ENCODE measurements around the gene DFFB. TPM values are rescaled to one million over a fixed set of nuclear protein-coding genes. Genes with fewer than 3 reads are reported as not detected.

DFFB gene
- total and polyA plus RNA-seq, 2 donors (not counting 3 experiments of a cell fraction or from before 2014, with no cell fraction given): 11.7 to 11.8 TPM

GRCh38 chr1:3817138-3817740 lies 40.0 kb upstream of the DFFB start:
- CTCF ChIA-PET: no interaction called here
- intact Hi-C loops (cut with micrococcal nuclease): no loop called here

More at GRCh38 chr1:3817138-3817740, 40.0 kb upstream of the DFFB start:
- Histone ChIP-seq H3K4me2 (ENCODE audit: insufficient read depth, low read length) (no peak overlapping the region), H3K4me1 (ENCODE audit: control insufficient read depth, extremely low read depth, insufficient read depth, low read length) (no peaks in the 10 kb centered on the region), H3K27me3 (ENCODE audit: control insufficient read depth in 2 of 2, insufficient read depth in 2 of 2, low read length in 2 of 2) (no peaks in the 10 kb centered on the region), H3K9me3 (replicated peaks; ENCODE audit: control insufficient read depth, insufficient read depth, low read length) (no peaks in the 10 kb centered on the region), H4K20me1 (replicated peaks; ENCODE audit: control insufficient read depth, extremely low read depth, insufficient read depth, low read length) (no peaks in the 10 kb centered on the region), H2AFZ (ENCODE audit: low read depth, low read length) (no peak overlapping the region), H3K9me1 (replicated peaks; ENCODE audit: control insufficient read depth, extremely low read depth, insufficient read depth, low read length) (no peaks in the 10 kb centered on the region), H3K27ac (ENCODE audit: insufficient read depth, low read depth, low read length) (no peak overlapping the region), H3K9ac (replicated peaks; ENCODE audit: extremely low read depth, insufficient read depth, low read length) (no peak overlapping the region), H3K4me3 (replicated peaks in 1 of 3; ENCODE audit: insufficient read depth in 1 of 3, low read depth in 1 of 3, low read length in 3 of 3) (no peak overlapping the region), H3K79me2 (ENCODE audit: control insufficient read depth, insufficient read depth, low read length) (no peaks in the 10 kb centered on the region), H3K36me3 (ENCODE audit: control insufficient read depth in 2 of 2, extremely low read depth in 1 of 2, insufficient read depth in 2 of 2, low read length in 2 of 2) (peaks cover 0 to 3% of the 10 kb centered on the region in 2 experiments)
- DNase-seq (ENCODE audit: low read depth, low spot score) (no peak), FAIRE-seq (no peak)
- no TSS peak for BruUV-seq (replicated peaks)
- POLR2A ChIA-PET: no interaction called here
- TF ChIP-seq EZH2 (IDR thresholded peaks at IDR 0.05; ENCODE audit: borderline replicate concordance, low read depth, low read length, severe bottlenecking) (no peak), JUN (IDR thresholded peaks at IDR 0.05; ENCODE audit: borderline replicate concordance, insufficient read depth, insufficient read length, low read depth) (no peak), MAX (IDR thresholded peaks at IDR 0.05; ENCODE audit: insufficient read depth, insufficient read length) (no peak), FOS (IDR thresholded peaks at IDR 0.05; ENCODE audit: borderline replicate concordance, insufficient read depth, low read length) (no peak), GATA2 (IDR thresholded peaks at IDR 0.05; ENCODE audit: insufficient read depth, insufficient read length, low read depth, low read length) (no peak), POLR2A (IDR thresholded peaks at IDR 0.05; ENCODE audit: low read depth, low read length) (no peak), CTCF (IDR thresholded peaks at IDR 0.05; ENCODE audit: extremely low read depth in 1 of 2, insufficient read depth in 1 of 2, low read depth in 1 of 2, low read length in 2 of 2) (no peak), POLR2AphosphoS5 (IDR thresholded peaks at IDR 0.05; ENCODE audit: insufficient read depth, low read depth, low read length) (no peak), MYC (IDR thresholded peaks at IDR 0.05; ENCODE audit: low read depth, low read length) (no peak)
- dilution Hi-C loops (cut with MboI; ENCODE audit: extremely low pct_ligation_motif_present, low sequenced_read_pairs): no loop called here
